NCI-H146 treated with DMSO at 0.1 percent for 48 hours (cell line): ENCODE measurements around the gene ARHGEF7.

Source experiments
- DNase-seq: peaks from one replicate; lab custom pipeline; 2025; ENCODE audit not compliant: unreplicated experiment; lab: John Stamatoyannopoulos, UW

ARHGEF7 gene

GRCh38 chr13:111272117-111272516 lies 157.0 kb downstream of the ARHGEF7 start:
- DNase-seq: no peak

- no peak for DNase-seq
Observed at GRCh38 chr13:111275382-111275781, 160.3 kb downstream of the ARHGEF7 start.

- DNase-seq: no peak
Observed at GRCh38 chr13:111275995-111276618, 161.0 kb downstream of the ARHGEF7 start.

- DNase-seq: no peak
Observed at GRCh38 chr13:111278258-111278657, 163.1 kb downstream of the ARHGEF7 start.

GRCh38 chr13:111278743-111279652 lies 163.9 kb downstream of the ARHGEF7 start:
- no peak for DNase-seq

- DNase-seq: no peak
Observed at GRCh38 chr13:111280226-111280625, 165.1 kb downstream of the ARHGEF7 start.

- no peak for DNase-seq
Observed at GRCh38 chr13:111280681-111281585, 165.8 kb downstream of the ARHGEF7 start.

- no peak for DNase-seq
Observed at GRCh38 chr13:111281751-111282311, 166.7 kb downstream of the ARHGEF7 start.

GRCh38 chr13:111282425-111282824 lies 167.3 kb downstream of the ARHGEF7 start:
- no peak for DNase-seq

- DNase-seq: no peak
Observed at GRCh38 chr13:111282997-111283396, 167.9 kb downstream of the ARHGEF7 start.

- no peak for DNase-seq
Observed at GRCh38 chr13:111283457-111283856, 168.3 kb downstream of the ARHGEF7 start.

- no peak for DNase-seq
Observed at GRCh38 chr13:111283991-111284390, 168.9 kb downstream of the ARHGEF7 start.

- no peak for DNase-seq
Observed at GRCh38 chr13:111284565-111284964, 169.5 kb downstream of the ARHGEF7 start.

GRCh38 chr13:111286162-111286561 lies 171.1 kb downstream of the ARHGEF7 start:
- DNase-seq: no peak

- DNase-seq: no peak
Observed at GRCh38 chr13:111286749-111287148, 171.6 kb downstream of the ARHGEF7 start.

GRCh38 chr13:111287201-111287600 lies 172.1 kb downstream of the ARHGEF7 start:
- no peak for DNase-seq

- no peak for DNase-seq
Observed at GRCh38 chr13:111288276-111288675, 173.2 kb downstream of the ARHGEF7 start.

- no peak for DNase-seq
Observed at GRCh38 chr13:111289251-111289650, 174.1 kb downstream of the ARHGEF7 start.

- no peak for DNase-seq
Observed at GRCh38 chr13:111291908-111292307, 176.8 kb downstream of the ARHGEF7 start.

- DNase-seq: no peak
Observed at GRCh38 chr13:111292710-111293485, 177.8 kb downstream of the ARHGEF7 start.
